GM06990 (cell line): ENCODE measurements around the gene SPINDOC.
A peak's percentile ranks its signal among the peaks of the same experiment; 100 is the strongest.

Experiments
- DNase-seq: peaks from one replicate; pipeline ENCODE4 v3.0.0-alpha.2; 2011; ENCODE audit not compliant: insufficient read length; ENCODE audit errors: extremely low read depth
- H3K27me3 ChIP-seq: replicated peaks from 2 replicates; pipeline ENCODE4 v1.6.0; 2011; ENCODE audit warnings: low read length; ENCODE audit not compliant: control insufficient read depth, insufficient read depth
- H3K36me3 ChIP-seq: 2 replicates; pipeline ENCODE4 v1.5.1; 2011; ENCODE audit warnings: low read length; ENCODE audit not compliant: control insufficient read depth, insufficient read depth
- H3K4me3 ChIP-seq: replicated peaks from 2 replicates; pipeline ENCODE4 v1.5.1; 2011; ENCODE audit warnings: low read depth, mild to moderate bottlenecking, control low read depth, low read length
- CTCF ChIP-seq: IDR thresholded peaks from 2 replicates; pipeline ENCODE4 v1.5.1; 2011; ENCODE audit warnings: low read length, control low read depth, mild to moderate bottlenecking, inconsistent platforms; ENCODE audit not compliant: insufficient read depth, poor library complexity, severe bottlenecking

Gene SPINDOC

DNA sequence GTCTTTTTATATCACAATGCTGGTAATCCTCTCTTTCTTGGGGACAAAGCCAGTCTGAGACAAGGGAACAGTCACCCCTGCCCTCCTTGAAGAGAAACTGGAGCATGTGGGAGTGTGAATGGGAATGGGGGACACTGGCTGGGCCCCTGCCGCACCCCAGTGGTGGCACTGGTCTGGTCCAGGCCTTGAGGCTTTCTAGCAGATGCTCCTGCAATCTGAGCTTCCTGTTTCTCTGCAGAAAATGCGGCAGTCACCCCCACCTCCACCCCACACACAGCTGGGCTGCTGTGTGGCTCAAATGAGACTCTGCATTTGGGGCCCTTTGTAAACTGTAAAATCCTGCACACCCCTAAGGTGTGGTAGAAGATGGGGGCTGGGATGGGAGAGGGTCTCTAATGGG is 19.1 kb downstream of the SPINDOC start:
- Histone ChIP-seq H3K36me3 (peaks cover 2% of the 10 kb centered on the region), H3K4me3 (no peak overlapping the region), H3K27me3 (no peaks in the 10 kb centered on the region)
- DNase-seq: no peak
- TF ChIP-seq CTCF: no peak

DNA sequence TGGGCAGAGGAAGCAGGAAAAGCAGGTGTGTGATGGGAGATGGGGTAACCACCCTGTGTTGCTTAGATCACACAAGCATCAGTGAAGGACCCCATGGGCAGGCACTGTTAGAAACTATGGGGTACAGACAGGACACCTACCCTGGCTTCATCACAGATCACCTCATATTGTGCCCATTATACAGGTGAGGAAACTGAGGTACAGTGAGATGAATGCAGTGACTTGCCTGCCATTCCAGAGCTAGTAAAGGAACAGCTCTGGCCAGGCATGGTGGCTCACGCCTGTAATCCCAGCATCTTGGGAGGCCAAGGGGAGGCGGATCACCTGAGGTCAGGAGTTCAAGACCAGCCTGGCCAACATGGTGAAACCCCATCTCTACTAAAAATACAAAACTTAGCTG is 19.8 kb downstream of the SPINDOC start:
- Histone ChIP-seq H3K36me3 (peaks cover 2% of the 10 kb centered on the region; the same call in 1 of the 2 replicates), H3K27me3 (no peaks in the 10 kb centered on the region), H3K4me3 (no peak overlapping the region)
- no peak for TF ChIP-seq CTCF
- no peak for DNase-seq

- DNase-seq: no peak
These were observed 21.4 kb downstream of the SPINDOC start for GRCh38 chr11:63834535-63835157.

GRCh38 chr11:63835158-63835545 is 21.9 kb downstream of the SPINDOC start:
- no peak for DNase-seq
- no peak overlapping the region for H3K4me3 ChIP-seq
- TF ChIP-seq CTCF: no peak
- no peaks in the 10 kb centered on the region for H3K27me3 ChIP-seq
- no peaks in the 10 kb centered on the region for H3K36me3 ChIP-seq

More at GRCh38 chr11:63834535-63835157, 21.4 kb downstream of the SPINDOC start:
- H3K36me3 ChIP-seq: no peaks in the 10 kb centered on the region
- no peak for TF ChIP-seq CTCF
- H3K4me3 ChIP-seq: no peak overlapping the region
- H3K27me3 ChIP-seq: no peaks in the 10 kb centered on the region

GRCh38 chr11:63837027-63837688 is 23.9 kb downstream of the SPINDOC start:
- Histone ChIP-seq H3K4me3 (no peak overlapping the region), H3K27me3 (no peaks in the 10 kb centered on the region), H3K36me3 (peaks cover 2% of the 10 kb centered on the region; the same call in 1 of the 2 replicates)
- peak; percentile 80 for TF ChIP-seq CTCF
- no peak for DNase-seq
